Lung (tissue), 12 donors: Measurements from ENCODE around the gene SEC14L3. TPM values are rescaled to one million over a fixed set of nuclear protein-coding genes. Genes with fewer than 3 reads are reported as not detected.

Source experiments
- ATAC-seq: fragments of 200-7000 bp; cut with Tn5 transposase; one replicate; pipeline ENCODE4 v1.9.1; 2020; ENCODE audit warnings: moderate number of reproducible peaks; ENCODE audit not compliant: insufficient read depth, low FRiP score
- DNase-seq, 3 donors: peaks; one replicate each; pipeline ENCODE4 v3.0.0-alpha.2; 2013 to 2017
- H3K27ac ChIP-seq, 2 donors: one replicate each; pipeline ENCODE4 v1.5.1; 2013; ENCODE audit warnings: mild to moderate bottlenecking in 2 of 2, moderate library complexity in 2 of 2, control low read depth in 1 of 2, inconsistent platforms in 1 of 2, low read depth in 1 of 2, low read length in 1 of 2
- H3K27me3 ChIP-seq, 3 donors: one replicate each; pipeline ENCODE4 v1.5.1; 2013; ENCODE audit warnings: low read length in 2 of 3; ENCODE audit not compliant: control insufficient read depth in 3 of 3, insufficient read depth in 3 of 3
- H3K36me3 ChIP-seq, 4 donors: one replicate each; pipeline ENCODE4 v1.5.1; 2013; ENCODE audit warnings: low read length in 4 of 4, mild to moderate bottlenecking in 1 of 4, moderate library complexity in 1 of 4; ENCODE audit not compliant: control insufficient read depth in 4 of 4, insufficient read depth in 4 of 4
- H3K4me1 ChIP-seq, 5 donors: one replicate each; pipeline ENCODE4 v1.5.1; 2013; ENCODE audit warnings: low read length in 5 of 5, mild to moderate bottlenecking in 2 of 5, moderate library complexity in 1 of 5; ENCODE audit not compliant: control insufficient read depth in 5 of 5, insufficient read depth in 5 of 5
- H3K4me3 ChIP-seq: one replicate; pipeline ENCODE4 v1.5.1; 2013; ENCODE audit warnings: mild to moderate bottlenecking, control low read depth, moderate library complexity
- H3K9ac ChIP-seq, 2 donors: one replicate each; pipeline ENCODE4 v1.5.1; 2013; ENCODE audit warnings: low read length in 2 of 2, control low read depth in 1 of 2; ENCODE audit not compliant: insufficient read depth in 1 of 2
- H3K9me3 ChIP-seq, 4 donors: one replicate each; pipeline ENCODE4 v1.5.1; 2013; ENCODE audit warnings: low read length in 3 of 4, mild to moderate bottlenecking in 1 of 4, moderate library complexity in 1 of 4; ENCODE audit not compliant: control insufficient read depth in 4 of 4, insufficient read depth in 3 of 4
- WGBS, 2 donors: extraction: QIAGEN DNeasy Blood & Tissue Kit; methylation state at CpG; one replicate each; pipeline ENCODE4 v1.1.7; 2013; 5-methylcytosine and 5-hydroxymethylcytosine counted together
- polyA plus RNA-seq, 2 donors: library from polyadenylated mRNA; stranded (reverse); fragments of 200-250 nt; gene quantifications; one replicate each; pipeline ENCODE4 v1.2.1, GENCODE V29; 2013
- total RNA-seq, 2 donors: library from RNA; depleted of rRNA in 1 of 2; stranded (reverse); fragments of >200 nt in 1 of 2; gene quantifications; one replicate each; pipeline ENCODE4 v1.2.1, GENCODE V29; 2014 to 2021
- TF ChIP-seq, protein P1 (sequence below): IDR thresholded peaks from 2 replicates; pipeline ENCODE4 v1.5.1; 2012; ENCODE audit warnings: mild to moderate bottlenecking; ENCODE audit errors: control extremely low read depth, extremely low read depth
- donor health status: control.
- donor health status: control.
- donor health status: Bipolar disorder and iron deficiency.
- donor health status: healthy.
- donor health status: DM: yes; HTN: yes; CAD: no.

SEC14L3 gene
- total and polyA plus RNA-seq, 4 donors = 0.17 to 0.98 (median 0.70) TPM

DNA sequence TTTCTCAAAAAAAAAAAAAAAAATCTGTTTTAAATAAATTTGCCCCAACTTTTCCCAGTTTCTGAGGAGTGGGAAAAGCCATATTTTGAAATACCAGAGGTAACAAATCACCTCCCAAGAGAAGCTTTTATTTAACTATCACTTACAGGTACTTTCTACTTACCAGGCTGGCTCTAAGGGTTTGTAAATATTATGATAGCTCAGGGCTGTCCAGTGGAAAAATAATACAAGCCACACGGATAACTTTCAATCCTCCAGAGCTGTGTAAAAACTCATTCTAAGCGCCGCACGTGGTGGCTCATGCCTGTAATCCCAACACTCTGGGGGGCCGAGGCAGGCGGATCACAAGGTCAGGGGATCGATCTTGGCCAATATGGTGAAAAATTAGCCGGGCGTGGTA lies 39.3 kb upstream of the SEC14L3 start:
- Histone ChIP-seq H3K36me3 (no peaks in the 10 kb centered on the region), H3K4me3 (no peak overlapping the region), H3K27ac (peak overlapping the region in 1 of 2 donors; percentile 6), H3K9ac (no peak overlapping the region), H3K4me1 (peaks cover 0 to 3% (median 0%) of the 10 kb centered on the region in 5 donors), H3K9me3 (peaks cover 0 to 3% (median 0%) of the 10 kb centered on the region in 4 donors), H3K27me3 (peaks cover 0 to 7% (median 6%) of the 10 kb centered on the region in 3 donors)
- ATAC-seq (no peak), DNase-seq (peak in 1 of 3 donors; percentile 7)
- TF ChIP-seq, protein P1, sequence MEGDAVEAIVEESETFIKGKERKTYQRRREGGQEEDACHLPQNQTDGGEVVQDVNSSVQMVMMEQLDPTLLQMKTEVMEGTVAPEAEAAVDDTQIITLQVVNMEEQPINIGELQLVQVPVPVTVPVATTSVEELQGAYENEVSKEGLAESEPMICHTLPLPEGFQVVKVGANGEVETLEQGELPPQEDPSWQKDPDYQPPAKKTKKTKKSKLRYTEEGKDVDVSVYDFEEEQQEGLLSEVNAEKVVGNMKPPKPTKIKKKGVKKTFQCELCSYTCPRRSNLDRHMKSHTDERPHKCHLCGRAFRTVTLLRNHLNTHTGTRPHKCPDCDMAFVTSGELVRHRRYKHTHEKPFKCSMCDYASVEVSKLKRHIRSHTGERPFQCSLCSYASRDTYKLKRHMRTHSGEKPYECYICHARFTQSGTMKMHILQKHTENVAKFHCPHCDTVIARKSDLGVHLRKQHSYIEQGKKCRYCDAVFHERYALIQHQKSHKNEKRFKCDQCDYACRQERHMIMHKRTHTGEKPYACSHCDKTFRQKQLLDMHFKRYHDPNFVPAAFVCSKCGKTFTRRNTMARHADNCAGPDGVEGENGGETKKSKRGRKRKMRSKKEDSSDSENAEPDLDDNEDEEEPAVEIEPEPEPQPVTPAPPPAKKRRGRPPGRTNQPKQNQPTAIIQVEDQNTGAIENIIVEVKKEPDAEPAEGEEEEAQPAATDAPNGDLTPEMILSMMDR = no peak
- 69 to 88% methylated on average over 9 of the region's 9 CpGs for WGBS, 2 donors

- TF ChIP-seq, protein P1 = no peak
- Histone ChIP-seq H3K27me3 (peaks cover 0 to 21% (median 15%) of the 10 kb centered on the region in 3 donors), H3K27ac (no peak overlapping the region), H3K4me1 (no peaks in the 10 kb centered on the region), H3K4me3 (no peak overlapping the region), H3K36me3 (no peaks in the 10 kb centered on the region), H3K9ac (no peak overlapping the region), H3K9me3 (peaks cover 0 to 1% (median 0%) of the 10 kb centered on the region in 4 donors)
- ATAC-seq (no peak), DNase-seq (no peak)
- WGBS, 2 donors = 55 to 97% methylated on average over 5 of the region's 5 CpGs
These were observed 36.4 kb upstream of the SEC14L3 start for GRCh38 chr22:30508216-30508615.

- WGBS, 2 donors = 92 to 95% methylated on average over 4 of the region's 4 CpGs
- H3K36me3 ChIP-seq = no peaks in the 10 kb centered on the region
- peaks cover 0 to 21% (median 15%) of the 10 kb centered on the region in 3 donors for H3K27me3 ChIP-seq
- H3K9ac ChIP-seq = no peak overlapping the region
- DNase-seq = no peak
- no peak overlapping the region for H3K27ac ChIP-seq
- H3K9me3 ChIP-seq = peaks cover 0 to 1% (median 0%) of the 10 kb centered on the region in 4 donors
- TF ChIP-seq, protein P1 = no peak
- no peaks in the 10 kb centered on the region for H3K4me1 ChIP-seq
- H3K4me3 ChIP-seq = no peak overlapping the region
- ATAC-seq = no peak
These were observed 35.9 kb upstream of the SEC14L3 start for GRCh38 chr22:30507670-30508069.

DNA sequence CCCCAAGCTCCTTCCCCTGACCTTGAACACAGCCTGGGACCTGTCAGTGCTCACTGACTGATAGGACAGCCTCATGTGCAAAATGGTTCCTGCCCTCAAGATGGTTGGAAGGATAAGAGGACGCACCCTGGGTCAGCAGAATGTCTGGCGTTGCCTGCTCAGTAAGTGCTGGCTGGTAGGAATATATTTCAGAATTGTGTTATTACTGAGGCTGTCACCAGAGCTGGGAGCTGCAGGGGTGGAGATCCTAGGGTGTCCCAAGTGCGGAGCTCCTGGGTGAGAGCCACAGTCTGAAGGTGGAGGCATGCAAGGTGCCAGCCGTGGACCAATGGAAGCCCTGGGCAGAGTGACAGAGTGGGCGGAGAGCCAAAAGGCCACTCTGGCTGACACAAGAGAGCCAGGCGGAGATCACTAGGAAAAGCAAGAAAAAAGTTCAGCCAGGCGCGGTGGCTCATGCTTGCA lies 34.7 kb upstream of the SEC14L3 start:
- Histone ChIP-seq H3K36me3 (no peaks in the 10 kb centered on the region), H3K4me1 (no peaks in the 10 kb centered on the region), H3K9ac (no peak overlapping the region), H3K27ac (peak overlapping the region in 1 of 2 donors; percentile 62), H3K9me3 (peaks cover 0 to 1% (median 0%) of the 10 kb centered on the region in 4 donors), H3K4me3 (no peak overlapping the region), H3K27me3 (peaks cover 0 to 21% (median 18%) of the 10 kb centered on the region in 3 donors)
- no peak for DNase-seq
- TF ChIP-seq, protein P1 = no peak
- 60 to 77% methylated on average over 8 of the region's 8 CpGs for WGBS, 2 donors
- ATAC-seq = no peak
